ENCODE measurements around the gene LDB1.

The LDB1 gene

GRCh38 chr10:102133373-102134195, 13.4 kb upstream of the LDB1 start:
- Histone ChIP-seq H3K36me3 (ENCODE audit: control insufficient read depth, insufficient read depth, low read length) (peaks cover 9% of the 10 kb centered on the region), H2BK5ac (ENCODE audit: low read length) (peak overlapping the region; percentile 76), H3K27ac (ENCODE audit: low read depth, low read length) (peak overlapping the region; percentile 86), H3K23ac (ENCODE audit: low read length) (peak overlapping the region; percentile 68), H3K4ac (ENCODE audit: low read depth, low read length) (peak overlapping the region; percentile 96), H3K56ac (ENCODE audit: low read length) (peak overlapping the region; percentile 98), H3K18ac (ENCODE audit: low read length) (peak overlapping the region; percentile 88), H3K9ac (ENCODE audit: low read length) (peak overlapping the region; percentile 85), H2BK120ac (ENCODE audit: low read depth, low read length) (peak overlapping the region; percentile 75), H3K4me2 (ENCODE audit: low read length) (peak overlapping the region; percentile 91), H3K79me1 (ENCODE audit: low read length) (peaks cover 10% of the 10 kb centered on the region), H2BK15ac (replicated peaks; ENCODE audit: low read depth) (no peak overlapping the region), H3K27me3 (ENCODE audit: insufficient read depth, low read length, poor library complexity) (no peaks in the 10 kb centered on the region), H4K8ac (ENCODE audit: low read depth, low read length) (no peak overlapping the region), H3K4me3 (ENCODE audit: low read length) (peak overlapping the region; percentile 58), H3K79me2 (ENCODE audit: control insufficient read depth, insufficient read depth, low read length) (peaks cover 56% of the 10 kb centered on the region), H2AK5ac (ENCODE audit: low read length) (peak overlapping the region; percentile 71), H3K4me1 (ENCODE audit: control insufficient read depth, low read depth, low read length) (no peaks in the 10 kb centered on the region), H4K5ac (ENCODE audit: low read length) (no peak overlapping the region)
- DNase-seq = peak; percentile 84
- WGBS (ENCODE audit: extremely low coverage, insufficient coverage, low lambda C conversion rate) = no CpG with 5 or more reads among the region's 48 CpGs

GRCh38 chr10:102132563-102133372, 12.6 kb upstream of the LDB1 start, which contains the start of gene PPRC1:
Gene PPRC1 (plus strand): TSS chr10:102133040. CDS start chr10:102133069, 29 bp downstream.
- Histone ChIP-seq H3K27ac (ENCODE audit: low read depth, low read length) (peak within 1 kb of the TSS; percentile 86), H3K23ac (ENCODE audit: low read length) (peak within 1 kb of the TSS; percentile 68), H4K8ac (ENCODE audit: low read depth, low read length) (no peak within 1 kb of the TSS), H3K27me3 (ENCODE audit: insufficient read depth, low read length, poor library complexity) (no peaks in the 10 kb centered on the region), H3K36me3 (ENCODE audit: control insufficient read depth, insufficient read depth, low read length) (peaks cover 2% of the 10 kb centered on the region), H2BK5ac (ENCODE audit: low read length) (peak within 1 kb of the TSS; percentile 76), H3K4me3 (ENCODE audit: low read length) (peak within 1 kb of the TSS; percentile 58), H3K79me2 (ENCODE audit: control insufficient read depth, insufficient read depth, low read length) (peaks cover 48% of the 10 kb centered on the region), H2BK15ac (replicated peaks; ENCODE audit: low read depth) (no peak within 1 kb of the TSS), H3K56ac (ENCODE audit: low read length) (peak within 1 kb of the TSS; percentile 98), H2BK120ac (ENCODE audit: low read depth, low read length) (peak within 1 kb of the TSS; percentile 75), H3K4me2 (ENCODE audit: low read length) (peak within 1 kb of the TSS; percentile 93), H3K4ac (ENCODE audit: low read depth, low read length) (peak within 1 kb of the TSS; percentile 96), H3K79me1 (ENCODE audit: low read length) (peaks cover 4% of the 10 kb centered on the region), H3K4me1 (ENCODE audit: control insufficient read depth, low read depth, low read length) (no peaks in the 10 kb centered on the region), H3K9ac (ENCODE audit: low read length) (peak within 1 kb of the TSS; percentile 85), H3K18ac (ENCODE audit: low read length) (peak within 1 kb of the TSS; percentile 88), H2AK5ac (ENCODE audit: low read length) (peak within 1 kb of the TSS; percentile 71), H4K5ac (ENCODE audit: low read length) (peak within 1 kb of the TSS; percentile 7)
- no CpG with 5 or more reads among the region's 64 CpGs for WGBS (ENCODE audit: extremely low coverage, insufficient coverage, low lambda C conversion rate)
- DNase-seq = peak; percentile 100

GRCh38 chr10:102132193-102132562, 12.0 kb upstream of the LDB1 start:
- peak overlapping the region; percentile 36 for H3K9ac ChIP-seq (ENCODE audit: low read length)
- H3K79me1 ChIP-seq (ENCODE audit: low read length) = no peaks in the 10 kb centered on the region
- no peak overlapping the region for H3K27ac ChIP-seq (ENCODE audit: low read depth, low read length)
- no peak overlapping the region for H3K4ac ChIP-seq (ENCODE audit: low read depth, low read length)
- peak overlapping the region; percentile 7 for H4K5ac ChIP-seq (ENCODE audit: low read length)
- H2BK5ac ChIP-seq (ENCODE audit: low read length) = no peak overlapping the region
- WGBS (ENCODE audit: extremely low coverage, insufficient coverage, low lambda C conversion rate) = no CpG with 5 or more reads among the region's 8 CpGs
- no peak overlapping the region for H3K4me3 ChIP-seq (ENCODE audit: low read length)
- H3K4me2 ChIP-seq (ENCODE audit: low read length) = no peak overlapping the region
- no peak overlapping the region for H2AK5ac ChIP-seq (ENCODE audit: low read length)
- DNase-seq = no peak
- no peaks in the 10 kb centered on the region for H3K36me3 ChIP-seq (ENCODE audit: control insufficient read depth, insufficient read depth, low read length)
- H3K4me1 ChIP-seq (ENCODE audit: control insufficient read depth, low read depth, low read length) = no peaks in the 10 kb centered on the region
- peak overlapping the region; percentile 73 for H3K56ac ChIP-seq (ENCODE audit: low read length)
- H3K23ac ChIP-seq (ENCODE audit: low read length) = no peak overlapping the region
- peaks cover 42% of the 10 kb centered on the region for H3K79me2 ChIP-seq (ENCODE audit: control insufficient read depth, insufficient read depth, low read length)
- no peak overlapping the region for H4K8ac ChIP-seq (ENCODE audit: low read depth, low read length)
- no peaks in the 10 kb centered on the region for H3K27me3 ChIP-seq (ENCODE audit: insufficient read depth, low read length, poor library complexity)
- no peak overlapping the region for H3K18ac ChIP-seq (ENCODE audit: low read length)
- no peak overlapping the region for H2BK120ac ChIP-seq (ENCODE audit: low read depth, low read length)
- no peak overlapping the region for H2BK15ac ChIP-seq (replicated peaks; ENCODE audit: low read depth)

- H2AK5ac ChIP-seq (ENCODE audit: low read length) = no peak overlapping the region
- H4K5ac ChIP-seq (ENCODE audit: low read length) = no peak overlapping the region
- no peak overlapping the region for H3K56ac ChIP-seq (ENCODE audit: low read length)
- H3K23ac ChIP-seq (ENCODE audit: low read length) = no peak overlapping the region
- H3K18ac ChIP-seq (ENCODE audit: low read length) = no peak overlapping the region
- no peak overlapping the region for H4K8ac ChIP-seq (ENCODE audit: low read depth, low read length)
- no peak overlapping the region for H3K4ac ChIP-seq (ENCODE audit: low read depth, low read length)
- H2BK15ac ChIP-seq (replicated peaks; ENCODE audit: low read depth) = no peak overlapping the region
- H3K36me3 ChIP-seq (ENCODE audit: control insufficient read depth, insufficient read depth, low read length) = no peaks in the 10 kb centered on the region
- no peaks in the 10 kb centered on the region for H3K27me3 ChIP-seq (ENCODE audit: insufficient read depth, low read length, poor library complexity)
- no peak overlapping the region for H3K4me3 ChIP-seq (ENCODE audit: low read length)
- H3K79me2 ChIP-seq (ENCODE audit: control insufficient read depth, insufficient read depth, low read length) = peaks cover 36% of the 10 kb centered on the region
- DNase-seq = no peak
- no peak overlapping the region for H3K4me2 ChIP-seq (ENCODE audit: low read length)
- H2BK5ac ChIP-seq (ENCODE audit: low read length) = no peak overlapping the region
- H3K9ac ChIP-seq (ENCODE audit: low read length) = no peak overlapping the region
- H3K4me1 ChIP-seq (ENCODE audit: control insufficient read depth, low read depth, low read length) = no peaks in the 10 kb centered on the region
- no peaks in the 10 kb centered on the region for H3K79me1 ChIP-seq (ENCODE audit: low read length)
- H3K27ac ChIP-seq (ENCODE audit: low read depth, low read length) = no peak overlapping the region
- WGBS (ENCODE audit: extremely low coverage, insufficient coverage, low lambda C conversion rate) = no CpG with 5 or more reads among the region's 8 CpGs
- H2BK120ac ChIP-seq (ENCODE audit: low read depth, low read length) = no peak overlapping the region
Measured at GRCh38 chr10:102131286-102132170, 11.4 kb upstream of the LDB1 start.

GRCh38 chr10:102123223-102123622, 3.1 kb upstream of the LDB1 start:
- peak overlapping the region; percentile 0 for H3K56ac ChIP-seq (ENCODE audit: low read length)
- no CpG with 5 or more reads among the region's 3 CpGs for WGBS (ENCODE audit: extremely low coverage, insufficient coverage, low lambda C conversion rate)
- DNase-seq = no peak
- no peak overlapping the region for H4K5ac ChIP-seq (ENCODE audit: low read length)
- H2AK5ac ChIP-seq (ENCODE audit: low read length) = peak overlapping the region; percentile 78
- no peak overlapping the region for H2BK120ac ChIP-seq (ENCODE audit: low read depth, low read length)
- peaks cover 20% of the 10 kb centered on the region for H3K4me1 ChIP-seq (ENCODE audit: control insufficient read depth, low read depth, low read length)
- H3K18ac ChIP-seq (ENCODE audit: low read length) = no peak overlapping the region
- H2BK5ac ChIP-seq (ENCODE audit: low read length) = no peak overlapping the region
- H3K27me3 ChIP-seq (ENCODE audit: insufficient read depth, low read length, poor library complexity) = no peaks in the 10 kb centered on the region
- no peak overlapping the region for H2BK15ac ChIP-seq (replicated peaks; ENCODE audit: low read depth)
- H3K4me3 ChIP-seq (ENCODE audit: low read length) = no peak overlapping the region
- H3K36me3 ChIP-seq (ENCODE audit: control insufficient read depth, insufficient read depth, low read length) = no peaks in the 10 kb centered on the region
- H3K23ac ChIP-seq (ENCODE audit: low read length) = peak overlapping the region; percentile 50
- peaks cover 10% of the 10 kb centered on the region for H3K79me2 ChIP-seq (ENCODE audit: control insufficient read depth, insufficient read depth, low read length)
- no peak overlapping the region for H3K9ac ChIP-seq (ENCODE audit: low read length)
- no peak overlapping the region for H4K8ac ChIP-seq (ENCODE audit: low read depth, low read length)
- no peak overlapping the region for H3K4ac ChIP-seq (ENCODE audit: low read depth, low read length)
- H3K27ac ChIP-seq (ENCODE audit: low read depth, low read length) = no peak overlapping the region
- H3K79me1 ChIP-seq (ENCODE audit: low read length) = peaks cover 2% of the 10 kb centered on the region
- no peak overlapping the region for H3K4me2 ChIP-seq (ENCODE audit: low read length)

All from mesendoderm (in vitro differentiated cells).